Activated naive CD4-positive, alpha-beta T cell treated with anti-CD3 and anti-CD28 coated beads, Interleukin-2, amount 50 U/mL, for 24 hours (primary cell): ENCODE results near the gene USP6.
"Not testable (repeated sequence)": the region's sequence is repeated elsewhere in the genome, so short reads cannot be mapped to it uniquely, and the experiment has no call there.

Source experiments
- H3K27ac Mint-ChIP-seq: one replicate; pipeline ENCODE4 v1.8.0; 2021; ENCODE audit warnings: mild to moderate bottlenecking, mixed read lengths
- H3K27me3 Mint-ChIP-seq: one replicate; pipeline ENCODE4 v1.8.0; 2021; ENCODE audit warnings: mixed read lengths
- H3K36me3 Mint-ChIP-seq: one replicate; pipeline ENCODE4 v1.8.0; 2021; ENCODE audit warnings: mixed read lengths
- H3K4me1 Mint-ChIP-seq: one replicate; pipeline ENCODE4 v1.8.0; 2021; ENCODE audit warnings: mixed read lengths
- H3K4me3 Mint-ChIP-seq: one replicate; pipeline ENCODE4 v1.8.0; 2021; ENCODE audit warnings: mild to moderate bottlenecking, mixed read lengths
- H3K9me3 Mint-ChIP-seq: one replicate; pipeline ENCODE4 v1.8.0; 2021; ENCODE audit warnings: mixed read lengths

Gene USP6

DNA sequence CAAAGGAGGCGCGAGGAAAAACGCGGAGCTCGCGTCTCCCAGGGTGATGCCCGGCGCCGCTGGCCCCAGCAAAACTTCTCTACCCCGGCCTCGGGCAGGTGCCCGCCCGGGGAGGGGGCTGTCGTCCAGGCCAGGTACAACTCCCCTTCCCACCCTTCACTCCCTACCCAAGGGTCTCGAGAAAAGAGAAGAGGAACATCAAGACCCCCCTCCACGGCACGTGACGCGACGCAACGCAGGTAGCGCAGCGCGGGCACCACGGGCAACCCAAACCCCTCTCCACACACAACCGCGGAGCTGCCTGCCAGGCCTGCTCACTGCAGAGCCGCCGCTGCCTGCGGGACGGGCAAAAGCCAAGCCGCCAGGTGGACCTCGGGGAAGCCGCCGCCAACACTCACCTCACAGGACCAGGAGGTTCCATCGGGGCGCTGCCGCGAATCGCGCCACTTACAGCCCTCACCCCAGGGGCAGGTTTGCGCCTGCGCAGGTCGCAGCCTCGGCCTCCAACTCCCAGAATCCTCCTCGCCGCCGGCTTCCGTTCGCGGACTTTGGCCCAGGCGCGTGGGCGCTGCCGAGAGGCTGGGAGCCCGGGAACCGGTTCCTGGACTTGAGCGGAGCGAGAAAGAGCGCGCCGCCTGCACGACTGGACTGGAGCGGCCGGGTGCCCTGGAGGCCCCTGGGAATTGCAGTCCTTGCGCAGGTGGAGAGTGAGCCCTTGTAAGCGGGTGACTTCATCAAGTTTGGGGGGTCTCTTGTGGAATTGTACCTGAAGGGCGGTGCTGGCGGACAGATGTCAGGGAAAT lies 4.2 kb upstream of the USP6 start, which contains the start of gene ZNF232:
Gene ZNF232 (minus strand): TSS at position 477 of the 803 bp plus-strand sequence. CDS start 56 bp downstream, at position 421.
- peaks cover 40% of the 10 kb centered on the region for H3K4me1 Mint-ChIP-seq
- H3K9me3 Mint-ChIP-seq, result no peaks in the 10 kb centered on the region
- peaks cover 24% of the 10 kb centered on the region for H3K36me3 Mint-ChIP-seq
- peak within 1 kb of the TSS; percentile 95 for H3K4me3 Mint-ChIP-seq
- peak within 1 kb of the TSS; percentile 84 for H3K27ac Mint-ChIP-seq
- H3K27me3 Mint-ChIP-seq, result peaks cover 10% of the 10 kb centered on the region

DNA sequence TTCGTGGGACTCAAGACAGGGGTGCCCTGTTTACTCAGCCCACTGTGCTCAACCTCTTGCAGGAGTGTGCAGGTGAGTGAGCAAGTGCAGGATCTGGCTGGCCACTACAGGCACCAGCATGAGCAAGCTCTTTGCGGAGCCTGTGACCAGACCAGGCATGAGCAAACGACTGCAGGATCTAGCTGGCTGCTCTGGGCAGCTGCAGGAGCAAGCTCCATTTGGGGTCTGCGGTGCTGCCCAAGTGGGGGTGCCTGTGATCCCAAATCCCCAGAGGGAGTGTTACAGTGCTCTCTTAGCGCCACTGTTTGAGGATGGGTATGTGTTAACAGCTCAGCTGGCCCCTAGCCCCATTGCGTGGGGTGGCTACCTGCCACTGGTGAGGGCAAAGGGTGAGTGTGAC lies 2.4 kb downstream of the USP6 start:
- Mint-ChIP-seq H3K27ac (no peak overlapping the region), H3K4me3 (no peak overlapping the region), H3K27me3 (peaks cover 31% of the 10 kb centered on the region), H3K4me1 (peaks cover 7% of the 10 kb centered on the region), H3K9me3 (no peaks in the 10 kb centered on the region), H3K36me3 (peaks cover 6% of the 10 kb centered on the region)

DNA sequence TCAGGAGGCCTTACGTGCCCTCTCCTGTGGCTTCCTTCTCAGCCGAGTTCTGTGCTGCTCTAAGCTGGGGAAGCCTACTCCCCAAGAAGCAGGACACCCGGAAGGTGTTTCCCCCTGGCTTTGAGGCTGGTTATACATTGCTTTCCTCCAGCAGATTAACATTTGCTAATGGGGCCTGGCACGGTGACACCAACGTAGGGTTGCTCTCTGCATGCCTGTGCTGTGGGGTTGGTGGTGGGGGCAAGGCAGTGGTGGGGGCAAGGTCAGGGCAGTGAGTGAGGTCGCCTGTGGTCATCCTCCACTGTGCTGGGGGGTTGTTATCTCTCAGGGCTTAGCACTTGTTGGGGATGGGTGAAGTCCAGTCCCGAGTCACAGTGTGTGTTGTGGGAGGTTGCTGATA lies 4.2 kb downstream of the USP6 start:
- no peaks in the 10 kb centered on the region for H3K9me3 Mint-ChIP-seq
- no peak overlapping the region for H3K4me3 Mint-ChIP-seq
- H3K27ac Mint-ChIP-seq, result no peak overlapping the region
- H3K36me3 Mint-ChIP-seq, result peaks cover 2% of the 10 kb centered on the region
- peaks cover 37% of the 10 kb centered on the region for H3K27me3 Mint-ChIP-seq
- peaks cover 5% of the 10 kb centered on the region for H3K4me1 Mint-ChIP-seq

DNA sequence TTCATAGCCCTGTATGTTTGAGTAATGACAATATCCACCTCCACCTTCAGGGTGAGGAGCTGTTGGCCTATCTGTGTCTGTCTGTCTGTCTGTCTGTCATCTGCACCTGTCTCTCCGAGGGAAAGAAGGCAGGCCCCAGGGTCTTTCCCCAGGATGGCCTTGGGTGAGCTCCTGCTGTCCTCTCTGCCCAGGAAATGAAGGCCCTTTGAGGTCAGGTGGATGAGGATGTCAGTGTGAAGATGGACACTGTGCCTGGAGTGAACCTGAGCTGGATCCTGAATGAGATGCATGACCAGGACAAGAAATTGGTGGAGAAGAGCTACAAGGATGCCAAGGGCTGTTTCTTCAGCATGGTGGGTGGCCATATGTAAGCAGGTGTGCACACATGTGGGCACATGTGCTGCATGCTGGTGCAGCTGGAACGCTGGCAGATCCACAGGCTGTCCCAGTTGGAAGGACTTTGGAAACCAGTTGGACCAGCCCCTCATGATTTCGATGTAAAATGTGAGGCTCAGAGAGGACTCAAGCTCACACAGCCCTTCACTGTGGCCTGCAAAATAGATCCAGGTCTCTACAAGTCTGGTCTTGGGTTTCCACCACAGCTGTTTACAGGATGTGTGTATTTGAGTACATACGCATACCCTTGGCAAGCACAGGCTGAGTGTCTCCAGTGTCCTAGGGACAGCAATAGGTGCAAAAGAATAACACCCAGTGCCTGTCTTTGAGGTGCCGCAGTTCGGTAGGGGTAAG lies 4.8 kb downstream of the USP6 start:
- H3K27ac Mint-ChIP-seq, H3K4me1 Mint-ChIP-seq, H3K9me3 Mint-ChIP-seq, H3K36me3 Mint-ChIP-seq: not testable (repeated sequence)
- H3K27me3 Mint-ChIP-seq, result peaks cover 33% of the 10 kb centered on the region
- H3K4me3 Mint-ChIP-seq, result peak overlapping the region; percentile 8

DNA sequence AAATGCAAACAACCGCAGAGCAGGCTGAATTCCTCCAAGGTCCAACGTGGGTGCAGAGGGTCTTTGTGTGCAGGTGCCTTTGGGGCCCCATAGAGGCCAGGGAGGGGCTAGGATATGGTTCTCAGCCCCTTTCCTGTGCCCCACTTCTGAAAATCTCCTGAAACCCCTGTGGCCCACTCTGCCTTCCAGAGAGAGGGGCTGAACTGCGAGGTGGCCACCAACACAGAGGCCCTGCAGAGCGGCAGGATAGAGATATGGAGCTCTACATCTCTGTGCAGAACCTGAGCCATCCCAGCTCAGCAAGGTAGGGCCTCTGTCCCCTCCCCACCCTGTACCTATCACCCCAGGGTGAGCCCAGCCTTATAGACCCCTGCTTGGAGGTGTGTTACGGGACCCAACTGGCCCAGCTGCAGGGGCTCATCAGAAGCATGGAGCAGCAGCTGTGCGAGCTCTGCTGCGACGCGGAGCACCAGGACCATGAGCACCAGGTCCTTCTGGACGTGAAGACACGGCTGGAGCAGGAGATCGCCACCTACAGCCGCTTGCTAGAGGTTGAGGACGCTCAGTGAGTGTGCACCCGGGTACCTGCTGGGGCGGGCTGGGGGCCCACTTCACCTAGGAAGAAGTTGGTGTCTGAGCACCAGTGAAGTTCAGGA lies 5.5 kb downstream of the USP6 start:
- Mint-ChIP-seq H3K36me3 (peaks cover 2% of the 10 kb centered on the region), H3K9me3 (no peaks in the 10 kb centered on the region), H3K27me3 (peaks cover 32% of the 10 kb centered on the region), H3K4me3 (peak overlapping the region; percentile 67), H3K27ac (no peak overlapping the region), H3K4me1 (peaks cover 5% of the 10 kb centered on the region)

DNA sequence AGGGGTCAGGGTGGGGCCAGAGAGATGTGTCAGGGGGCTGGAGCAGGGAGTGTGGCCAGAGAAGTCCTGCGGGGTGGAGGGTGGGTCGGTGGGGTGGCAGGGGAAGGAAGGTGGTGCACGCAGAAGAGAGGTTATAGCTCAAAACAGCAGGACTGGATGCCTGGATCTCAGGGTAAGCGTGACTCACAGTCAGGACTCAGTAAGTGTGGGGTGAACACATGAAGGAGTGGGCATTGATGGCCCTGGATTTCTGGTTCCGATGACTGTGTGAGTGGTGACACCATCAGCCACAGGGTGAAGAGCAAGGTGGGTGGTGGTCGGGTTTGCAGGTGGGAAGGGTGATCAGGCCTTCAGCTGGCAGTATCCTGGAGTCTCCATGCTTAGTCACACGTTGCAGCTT lies 6.2 kb downstream of the USP6 start:
- H3K4me3 Mint-ChIP-seq, H3K36me3 Mint-ChIP-seq, H3K9me3 Mint-ChIP-seq, H3K4me1 Mint-ChIP-seq, H3K27ac Mint-ChIP-seq: not testable (repeated sequence)
- peaks cover 26% of the 10 kb centered on the region for H3K27me3 Mint-ChIP-seq

DNA sequence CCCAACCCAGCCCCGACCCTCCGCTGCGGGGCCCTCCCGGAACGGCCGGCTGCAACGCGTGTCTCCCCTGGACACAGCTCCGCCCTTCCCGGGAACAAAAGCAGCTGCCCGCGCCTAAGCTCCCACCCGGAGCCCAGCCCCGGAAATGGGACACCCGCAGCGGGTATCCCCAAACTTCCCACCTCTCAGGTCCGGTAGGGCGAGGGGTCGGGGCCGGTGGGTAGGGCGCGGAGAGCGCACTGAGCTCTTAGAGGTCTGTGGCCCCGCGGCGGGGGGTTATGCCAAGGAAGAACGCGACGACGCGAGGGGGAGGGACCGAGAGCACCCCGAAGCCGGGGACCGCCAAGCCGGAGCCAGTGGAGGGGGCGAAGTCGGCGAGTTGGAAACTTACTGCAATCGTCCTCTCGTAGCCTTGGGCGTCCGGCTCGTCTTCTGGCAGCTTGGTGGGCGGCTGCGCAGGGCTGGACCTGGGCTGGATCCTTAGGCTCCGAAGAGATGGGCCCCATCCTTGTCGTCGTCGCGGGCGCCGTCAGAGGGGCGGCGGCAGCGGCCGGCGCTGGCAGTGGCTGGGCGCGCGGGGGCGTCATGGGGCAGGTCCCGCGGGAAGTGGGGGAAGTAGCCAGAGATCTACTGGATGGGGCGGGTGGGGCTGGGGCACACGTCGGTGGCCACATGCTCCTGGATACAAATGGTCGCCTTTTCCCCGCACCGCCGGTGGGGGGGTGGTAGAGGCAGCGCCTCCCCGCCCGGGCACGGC lies 6.9 kb downstream of the USP6 start:
- Mint-ChIP-seq H3K4me3 (peak overlapping the region; percentile 4), H3K27me3 (peaks cover 26% of the 10 kb centered on the region), H3K4me1 (peaks cover 5% of the 10 kb centered on the region), H3K36me3 (no peaks in the 10 kb centered on the region), H3K27ac (no peak overlapping the region), H3K9me3 (no peaks in the 10 kb centered on the region)

DNA sequence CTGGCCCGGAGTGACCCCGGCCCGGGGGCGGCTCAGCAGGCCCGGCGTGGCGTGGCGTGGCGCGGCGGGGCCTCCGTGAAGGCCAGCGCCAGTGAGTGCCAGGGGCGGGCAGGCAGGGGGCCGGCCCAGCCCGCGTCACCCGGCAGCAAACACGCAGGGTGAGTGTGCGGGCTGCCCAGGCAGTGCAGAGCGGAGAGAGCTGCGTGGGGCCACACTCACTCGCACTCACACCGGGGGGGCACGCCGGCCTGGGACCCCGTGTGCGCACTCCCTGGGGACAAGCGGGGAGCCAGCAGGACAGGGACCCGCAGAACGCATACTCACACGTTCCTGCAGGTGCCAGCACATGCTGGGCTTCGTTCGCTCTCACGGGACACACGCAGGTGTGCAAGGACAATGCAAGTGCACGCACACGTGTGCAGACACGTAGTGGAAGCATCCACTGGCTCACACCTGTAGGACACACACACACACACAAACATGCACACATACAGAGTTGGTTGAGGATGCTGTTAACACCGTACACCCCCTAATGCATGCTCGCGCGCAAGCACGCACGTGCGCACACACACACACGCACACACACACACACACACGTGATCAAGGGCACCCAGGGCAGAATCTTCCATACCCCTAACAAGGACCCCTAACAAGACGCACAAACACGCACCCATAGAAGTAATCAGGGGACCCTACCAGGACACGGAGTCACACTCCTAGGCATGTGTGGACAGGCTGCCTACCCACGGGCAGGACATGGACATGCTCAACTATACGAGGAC lies 7.7 kb downstream of the USP6 start:
- no peaks in the 10 kb centered on the region for H3K36me3 Mint-ChIP-seq
- H3K27me3 Mint-ChIP-seq, result peaks cover 21% of the 10 kb centered on the region
- H3K4me1 Mint-ChIP-seq, result peaks cover 5% of the 10 kb centered on the region
- no peak overlapping the region for H3K27ac Mint-ChIP-seq
- no peak overlapping the region for H3K4me3 Mint-ChIP-seq
- H3K9me3 Mint-ChIP-seq, result no peaks in the 10 kb centered on the region

DNA sequence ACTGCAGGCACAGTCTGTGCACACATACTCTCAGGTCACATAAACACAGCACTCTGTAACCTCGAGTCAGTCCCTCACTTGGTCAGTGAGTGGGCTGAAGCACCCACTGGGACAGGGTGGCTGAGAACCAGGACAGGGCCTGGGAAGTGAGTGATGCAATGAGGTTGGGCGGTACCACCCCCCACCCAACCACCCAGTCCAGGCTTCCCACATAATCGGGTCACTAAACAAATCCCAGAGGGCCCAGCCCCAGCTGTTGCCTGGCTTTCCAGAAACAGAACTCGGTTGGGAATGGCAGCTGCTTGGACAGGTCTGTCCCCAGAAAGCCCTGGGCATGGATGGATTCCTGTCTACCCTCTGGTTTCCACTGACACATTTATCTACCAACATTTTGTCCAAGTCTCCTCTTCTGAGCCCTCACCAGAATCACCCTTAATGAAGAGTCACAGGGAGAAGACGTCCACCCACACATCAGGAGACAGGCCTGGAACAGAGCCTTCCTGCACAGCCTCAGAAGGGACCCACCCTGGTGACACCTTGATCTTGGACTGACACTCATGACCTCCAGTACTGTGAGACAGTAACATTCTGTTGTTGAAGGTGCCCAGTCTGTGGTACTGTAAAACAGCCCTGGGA lies 8.4 kb downstream of the USP6 start:
- not testable (repeated sequence) for H3K36me3 Mint-ChIP-seq, H3K4me1 Mint-ChIP-seq, H3K27ac Mint-ChIP-seq, H3K9me3 Mint-ChIP-seq, H3K4me3 Mint-ChIP-seq
- peaks cover 21% of the 10 kb centered on the region for H3K27me3 Mint-ChIP-seq

DNA sequence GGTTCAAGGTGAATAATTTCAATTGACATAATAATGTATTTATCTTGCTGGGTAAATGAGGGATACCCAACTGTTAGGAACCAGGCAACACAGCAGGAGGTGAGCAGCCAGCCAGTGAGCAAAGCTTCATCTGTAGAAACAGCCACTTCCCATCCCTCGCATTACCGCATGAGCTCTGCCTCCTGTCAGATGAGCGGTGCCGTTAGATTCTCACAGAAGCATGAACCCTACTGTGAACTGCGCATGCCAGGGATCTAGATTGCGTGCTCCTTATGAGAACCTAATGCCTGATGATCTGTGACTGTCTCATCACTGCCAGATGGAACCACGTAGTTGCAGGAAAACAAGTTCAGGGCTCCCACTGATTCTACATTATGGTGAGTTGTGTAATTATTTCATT lies 9.1 kb downstream of the USP6 start:
- not testable (repeated sequence) for H3K4me1 Mint-ChIP-seq, H3K9me3 Mint-ChIP-seq, H3K4me3 Mint-ChIP-seq, H3K36me3 Mint-ChIP-seq, H3K27ac Mint-ChIP-seq
- peaks cover 21% of the 10 kb centered on the region for H3K27me3 Mint-ChIP-seq

DNA sequence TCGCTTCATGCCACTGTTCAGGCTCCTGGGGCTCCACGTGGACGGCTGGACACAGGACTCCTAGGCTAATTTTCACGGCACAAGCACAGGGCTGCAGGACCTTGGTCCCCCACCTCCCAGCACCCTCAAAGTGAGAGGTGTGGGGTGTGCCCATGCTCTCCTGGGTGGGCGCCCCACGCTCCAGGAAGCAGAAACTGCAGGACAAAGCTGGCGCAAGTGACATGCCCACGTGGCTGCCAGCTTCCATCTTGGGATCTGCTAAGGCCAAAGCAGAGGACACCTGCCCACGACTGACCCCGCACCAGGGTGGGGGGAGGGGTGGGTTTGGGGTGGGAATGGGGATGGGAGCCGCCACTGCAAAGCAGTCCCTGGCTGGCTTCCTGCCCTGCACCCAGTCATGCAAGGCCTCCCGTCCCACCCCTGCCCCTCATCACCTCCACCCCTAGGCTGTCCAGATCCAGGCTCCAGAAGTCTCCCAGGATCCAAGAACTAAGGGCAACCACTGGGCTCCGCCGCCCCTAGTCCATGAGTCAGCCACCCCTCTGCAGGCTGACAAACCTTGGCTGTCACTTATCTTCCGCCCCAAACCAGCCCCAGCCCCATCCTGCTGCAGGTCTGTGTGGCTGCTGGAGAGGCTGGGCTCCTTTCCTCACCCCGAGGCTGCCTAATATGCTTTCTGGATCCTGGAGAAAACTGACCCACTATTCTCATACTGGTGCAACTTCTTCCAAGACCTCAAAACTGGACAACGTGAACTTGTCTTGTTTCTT lies 11.1 kb downstream of the USP6 start:
- no peak overlapping the region for H3K27ac Mint-ChIP-seq
- no peak overlapping the region for H3K4me3 Mint-ChIP-seq
- H3K9me3 Mint-ChIP-seq, result no peaks in the 10 kb centered on the region
- no peaks in the 10 kb centered on the region for H3K4me1 Mint-ChIP-seq
- no peaks in the 10 kb centered on the region for H3K36me3 Mint-ChIP-seq
- peaks cover 16% of the 10 kb centered on the region for H3K27me3 Mint-ChIP-seq

DNA sequence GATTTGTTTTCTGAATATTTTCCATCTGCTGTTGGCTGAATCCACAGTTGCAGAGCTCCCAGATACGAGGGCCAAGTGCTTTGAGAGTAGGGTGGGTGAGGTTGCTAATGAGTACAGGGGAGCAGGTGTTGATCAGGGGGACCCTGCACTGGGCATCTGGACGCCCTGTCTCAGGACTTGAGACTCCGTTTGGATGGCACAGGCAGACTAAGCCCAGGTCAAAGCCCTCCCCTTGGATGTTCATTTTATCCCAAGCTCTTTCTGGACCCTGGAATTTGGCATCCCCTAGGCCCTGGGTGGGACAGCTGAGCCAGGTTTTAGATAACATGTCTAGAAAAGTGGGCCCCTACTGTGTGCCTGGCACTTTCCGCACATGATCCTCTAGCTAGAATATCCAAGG lies 12.1 kb downstream of the USP6 start:
- Mint-ChIP-seq H3K27ac (no peak overlapping the region), H3K9me3 (no peaks in the 10 kb centered on the region), H3K36me3 (no peaks in the 10 kb centered on the region), H3K4me3 (no peak overlapping the region), H3K4me1 (no peaks in the 10 kb centered on the region), H3K27me3 (peaks cover 13% of the 10 kb centered on the region)

DNA sequence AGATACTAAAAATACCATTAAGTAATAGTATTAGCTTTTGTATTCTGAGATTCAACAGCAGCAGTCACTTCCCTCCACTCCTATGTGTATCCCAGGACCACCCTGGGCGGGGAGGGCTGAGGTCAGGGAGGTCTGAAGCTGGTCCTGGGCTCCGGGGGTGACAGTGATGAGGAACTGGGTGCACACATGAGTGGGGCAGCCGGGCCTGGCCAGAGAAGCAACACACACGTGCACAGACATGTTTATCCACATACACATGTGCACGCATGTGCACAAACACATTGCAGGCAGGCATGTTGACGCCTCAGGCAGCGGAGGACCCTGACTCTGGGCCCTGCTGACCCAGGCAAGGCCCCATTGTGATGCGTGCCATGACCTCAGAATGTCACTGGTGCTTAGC lies 12.6 kb downstream of the USP6 start:
- H3K9me3 Mint-ChIP-seq, H3K4me1 Mint-ChIP-seq, H3K27ac Mint-ChIP-seq, H3K36me3 Mint-ChIP-seq, H3K4me3 Mint-ChIP-seq: not testable (repeated sequence)
- H3K27me3 Mint-ChIP-seq, result peaks cover 13% of the 10 kb centered on the region
